Measurements from ENCODE around the gene UBE2F.
"Not testable (repeated sequence)": the region's sequence is repeated elsewhere in the genome, so short reads cannot be mapped to it uniquely, and the experiment has no call there.

The UBE2F gene

DNA sequence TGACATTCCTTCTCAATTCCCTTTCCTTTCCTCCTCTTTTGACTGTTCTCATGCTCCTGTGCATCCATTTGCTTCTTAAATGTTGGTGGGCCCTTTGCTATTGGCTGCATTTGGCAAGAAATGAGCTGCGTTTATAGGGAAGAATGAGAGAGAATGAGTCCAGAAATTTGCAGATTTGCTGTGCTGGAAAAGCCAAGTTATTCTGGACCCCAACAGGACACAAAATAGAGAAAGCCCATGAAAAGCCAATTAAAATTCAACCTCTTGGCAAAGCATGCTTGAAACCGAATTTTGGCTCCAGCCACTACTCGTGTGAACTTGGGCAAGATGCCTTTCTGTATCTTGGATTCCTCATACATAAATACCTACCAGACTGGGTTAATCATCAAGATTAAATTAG, 92.7 kb downstream of the UBE2F start:
- no peak overlapping the region for H3K27ac ChIP-seq (ENCODE audit: low read depth in 2 of 2, low read length in 2 of 2)
- peaks cover 6 to 11% of the 10 kb centered on the region in 2 donors for H3K4me1 ChIP-seq (ENCODE audit: control insufficient read depth in 2 of 2, insufficient read depth in 2 of 2, low read length in 2 of 2)
- H3K9me3 ChIP-seq (ENCODE audit: control insufficient read depth in 2 of 2, low read length in 2 of 2) = no peaks in the 10 kb centered on the region
- H3K9ac ChIP-seq (ENCODE audit: low read depth in 1 of 2, low read length in 2 of 2) = no peak overlapping the region
- no peaks in the 10 kb centered on the region for H3K27me3 ChIP-seq (ENCODE audit: control insufficient read depth in 2 of 2, insufficient read depth in 2 of 2, low read length in 2 of 2)
- H3K36me3 ChIP-seq (ENCODE audit: control insufficient read depth in 2 of 2, insufficient read depth in 2 of 2, low read length in 2 of 2) = no peaks in the 10 kb centered on the region
- H3K4me3 ChIP-seq (ENCODE audit: low read length in 2 of 2) = peak overlapping the region in 1 of 2 donors; percentile 88

- Histone ChIP-seq H3K9me3 (ENCODE audit: control insufficient read depth in 2 of 2, low read length in 2 of 2) (no peaks in the 10 kb centered on the region), H3K27ac (ENCODE audit: low read depth in 2 of 2, low read length in 2 of 2) (peak overlapping the region; percentile 82 to 91), H3K36me3 (ENCODE audit: control insufficient read depth in 2 of 2, insufficient read depth in 2 of 2, low read length in 2 of 2) (peaks cover 0 to 1% of the 10 kb centered on the region in 2 donors), H3K27me3 (ENCODE audit: control insufficient read depth in 2 of 2, insufficient read depth in 2 of 2, low read length in 2 of 2) (no peaks in the 10 kb centered on the region), H3K9ac (ENCODE audit: low read depth in 1 of 2, low read length in 2 of 2) (peak overlapping the region; percentile 66 to 84), H3K4me3 (ENCODE audit: low read length in 2 of 2) (peak overlapping the region; percentile 77 to 88), H3K4me1 (ENCODE audit: control insufficient read depth in 2 of 2, insufficient read depth in 2 of 2, low read length in 2 of 2) (peaks cover 6 to 11% of the 10 kb centered on the region in 2 donors)
Measured at GRCh38 chr2:238060096-238060541, 93.3 kb downstream of the UBE2F start.

- Histone ChIP-seq H3K9me3 (ENCODE audit: control insufficient read depth in 2 of 2, low read length in 2 of 2) (no peaks in the 10 kb centered on the region), H3K27me3 (ENCODE audit: control insufficient read depth in 2 of 2, insufficient read depth in 2 of 2, low read length in 2 of 2) (no peaks in the 10 kb centered on the region), H3K36me3 (ENCODE audit: control insufficient read depth in 2 of 2, insufficient read depth in 2 of 2, low read length in 2 of 2) (peaks cover 0 to 2% of the 10 kb centered on the region in 2 donors), H3K4me1 (ENCODE audit: control insufficient read depth in 2 of 2, insufficient read depth in 2 of 2, low read length in 2 of 2) (peaks cover 6 to 11% of the 10 kb centered on the region in 2 donors), H3K27ac (ENCODE audit: low read depth in 2 of 2, low read length in 2 of 2) (peak within 1 kb of the TSS; percentile 82 to 91), H3K4me3 (ENCODE audit: low read length in 2 of 2) (peak within 1 kb of the TSS; percentile 81 to 88), H3K9ac (ENCODE audit: low read depth in 1 of 2, low read length in 2 of 2) (peak within 1 kb of the TSS; percentile 70 to 84)
Measured at GRCh38 chr2:238060542-238061314, 93.9 kb downstream of the UBE2F start, which contains the start of gene SCLY. TSS of gene SCLY (plus strand) at chr2:238061001. CDS start at chr2:238061055, 54 bp downstream.

GRCh38 chr2:238061315-238062202, 94.7 kb downstream of the UBE2F start:
- Histone ChIP-seq H3K4me3 (ENCODE audit: low read length in 2 of 2) (peak overlapping the region; percentile 81 to 83), H3K9me3 (ENCODE audit: control insufficient read depth in 2 of 2, low read length in 2 of 2) (no peaks in the 10 kb centered on the region), H3K36me3 (ENCODE audit: control insufficient read depth in 2 of 2, insufficient read depth in 2 of 2, low read length in 2 of 2) (peaks cover 0 to 2% of the 10 kb centered on the region in 2 donors), H3K27me3 (ENCODE audit: control insufficient read depth in 2 of 2, insufficient read depth in 2 of 2, low read length in 2 of 2) (no peaks in the 10 kb centered on the region), H3K27ac (ENCODE audit: low read depth in 2 of 2, low read length in 2 of 2) (peak overlapping the region; percentile 61 to 67), H3K9ac (ENCODE audit: low read depth in 1 of 2, low read length in 2 of 2) (peak overlapping the region; percentile 70 to 71), H3K4me1 (ENCODE audit: control insufficient read depth in 2 of 2, insufficient read depth in 2 of 2, low read length in 2 of 2) (peaks cover 6 to 11% of the 10 kb centered on the region in 2 donors)

GRCh38 chr2:238063414-238064189, 96.8 kb downstream of the UBE2F start:
- peak overlapping the region in 1 of 2 donors; percentile 14 for H3K9ac ChIP-seq (ENCODE audit: low read depth in 1 of 2, low read length in 2 of 2)
- H3K27ac ChIP-seq (ENCODE audit: low read depth in 2 of 2, low read length in 2 of 2) = no peak overlapping the region
- H3K4me1 ChIP-seq (ENCODE audit: control insufficient read depth in 2 of 2, insufficient read depth in 2 of 2, low read length in 2 of 2) = peaks cover 6 to 11% of the 10 kb centered on the region in 2 donors
- no peaks in the 10 kb centered on the region for H3K9me3 ChIP-seq (ENCODE audit: control insufficient read depth in 2 of 2, low read length in 2 of 2)
- H3K4me3 ChIP-seq (ENCODE audit: low read length in 2 of 2) = no peak overlapping the region
- H3K36me3 ChIP-seq (ENCODE audit: control insufficient read depth in 2 of 2, insufficient read depth in 2 of 2, low read length in 2 of 2) = peaks cover 1 to 9% of the 10 kb centered on the region in 2 donors
- no peaks in the 10 kb centered on the region for H3K27me3 ChIP-seq (ENCODE audit: control insufficient read depth in 2 of 2, insufficient read depth in 2 of 2, low read length in 2 of 2)

DNA sequence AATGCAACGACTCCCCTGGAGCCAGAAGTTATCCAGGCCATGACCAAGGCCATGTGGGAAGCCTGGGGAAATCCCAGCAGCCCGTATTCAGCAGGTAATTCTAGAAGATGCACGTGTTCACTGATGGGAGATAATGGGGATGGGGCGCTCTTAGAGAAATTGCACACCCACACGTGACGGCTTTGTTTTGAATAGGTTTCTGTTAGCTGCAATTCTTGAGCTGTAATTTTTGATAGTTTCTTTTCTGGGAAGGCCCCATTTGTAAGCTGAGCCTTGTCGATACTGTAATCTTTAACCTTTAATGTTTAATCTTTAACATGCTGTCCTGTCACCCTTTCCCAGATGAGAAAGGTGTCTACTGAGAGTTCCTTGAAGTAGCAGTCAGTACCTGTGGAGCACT, 97.6 kb downstream of the UBE2F start:
- Histone ChIP-seq H3K27me3 (ENCODE audit: control insufficient read depth in 2 of 2, insufficient read depth in 2 of 2, low read length in 2 of 2) (no peaks in the 10 kb centered on the region), H3K36me3 (ENCODE audit: control insufficient read depth in 2 of 2, insufficient read depth in 2 of 2, low read length in 2 of 2) (peaks cover 6 to 13% of the 10 kb centered on the region in 2 donors), H3K27ac (ENCODE audit: low read depth in 2 of 2, low read length in 2 of 2) (no peak overlapping the region), H3K9ac (ENCODE audit: low read depth in 1 of 2, low read length in 2 of 2) (no peak overlapping the region), H3K4me1 (ENCODE audit: control insufficient read depth in 2 of 2, insufficient read depth in 2 of 2, low read length in 2 of 2) (peaks cover 7 to 11% of the 10 kb centered on the region in 2 donors), H3K4me3 (ENCODE audit: low read length in 2 of 2) (no peak overlapping the region), H3K9me3 (ENCODE audit: control insufficient read depth in 2 of 2, low read length in 2 of 2) (no peaks in the 10 kb centered on the region)

DNA sequence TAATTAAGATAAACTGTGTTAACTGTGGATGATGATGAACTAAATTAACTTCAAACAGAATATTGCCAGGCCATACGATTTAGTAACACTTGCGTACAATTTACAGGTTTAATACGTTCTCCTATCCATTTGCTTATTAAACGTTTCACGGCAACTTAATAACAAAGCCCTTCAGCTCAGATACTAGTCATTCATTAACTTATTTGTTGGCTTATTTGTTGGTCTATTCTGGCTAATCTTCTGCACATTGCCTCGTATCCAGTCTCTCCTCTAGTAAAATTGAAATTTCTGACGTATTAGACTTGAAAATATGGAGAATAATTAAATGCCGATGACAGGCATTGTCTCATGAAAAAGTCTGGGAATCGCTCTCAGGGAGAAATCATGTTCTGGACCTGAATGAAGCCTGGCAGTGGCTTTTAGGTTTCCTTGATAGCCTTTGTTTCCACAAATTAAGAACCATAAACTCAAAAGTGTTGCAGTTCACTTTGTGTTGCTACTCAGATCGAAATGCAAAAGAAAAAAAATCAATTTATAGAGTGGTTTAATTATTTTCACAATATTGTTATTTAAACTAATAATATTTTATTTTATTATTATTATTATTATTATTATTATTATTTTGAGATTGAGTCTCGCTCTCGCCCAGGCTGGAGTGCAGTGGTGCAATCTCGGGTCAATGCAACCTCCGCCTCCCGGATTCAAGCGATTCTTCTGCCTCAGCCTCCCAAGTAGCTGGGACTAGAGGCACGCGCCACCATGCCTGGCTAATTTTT, 98.4 kb downstream of the UBE2F start:
- H3K36me3 ChIP-seq (ENCODE audit: control insufficient read depth in 2 of 2, insufficient read depth in 2 of 2, low read length in 2 of 2) = peaks cover 11 to 20% of the 10 kb centered on the region in 2 donors
- H3K27me3 ChIP-seq (ENCODE audit: control insufficient read depth in 2 of 2, insufficient read depth in 2 of 2, low read length in 2 of 2) = no peaks in the 10 kb centered on the region
- no peak overlapping the region for H3K27ac ChIP-seq (ENCODE audit: low read depth in 2 of 2, low read length in 2 of 2)
- peaks cover 5 to 9% of the 10 kb centered on the region in 2 donors for H3K4me1 ChIP-seq (ENCODE audit: control insufficient read depth in 2 of 2, insufficient read depth in 2 of 2, low read length in 2 of 2)
- H3K9ac ChIP-seq (ENCODE audit: low read depth in 1 of 2, low read length in 2 of 2) = no peak overlapping the region
- H3K9me3 ChIP-seq (ENCODE audit: control insufficient read depth in 2 of 2, low read length in 2 of 2) = no peaks in the 10 kb centered on the region
- H3K4me3 ChIP-seq (ENCODE audit: low read length in 2 of 2) = no peak overlapping the region

GRCh38 chr2:238066218-238066617, 99.4 kb downstream of the UBE2F start:
- Histone ChIP-seq H3K27me3 (ENCODE audit: control insufficient read depth in 2 of 2, insufficient read depth in 2 of 2, low read length in 2 of 2) (no peaks in the 10 kb centered on the region), H3K4me1 (ENCODE audit: control insufficient read depth in 2 of 2, insufficient read depth in 2 of 2, low read length in 2 of 2) (peaks cover 5 to 9% of the 10 kb centered on the region in 2 donors), H3K9me3 (ENCODE audit: control insufficient read depth in 2 of 2, low read length in 2 of 2) (no peaks in the 10 kb centered on the region), H3K9ac (ENCODE audit: low read depth in 1 of 2, low read length in 2 of 2) (no peak overlapping the region), H3K27ac (ENCODE audit: low read depth in 2 of 2, low read length in 2 of 2) (no peak overlapping the region), H3K4me3 (ENCODE audit: low read length in 2 of 2) (no peak overlapping the region), H3K36me3 (ENCODE audit: control insufficient read depth in 2 of 2, insufficient read depth in 2 of 2, low read length in 2 of 2) (peaks cover 11 to 20% of the 10 kb centered on the region in 2 donors)

DNA sequence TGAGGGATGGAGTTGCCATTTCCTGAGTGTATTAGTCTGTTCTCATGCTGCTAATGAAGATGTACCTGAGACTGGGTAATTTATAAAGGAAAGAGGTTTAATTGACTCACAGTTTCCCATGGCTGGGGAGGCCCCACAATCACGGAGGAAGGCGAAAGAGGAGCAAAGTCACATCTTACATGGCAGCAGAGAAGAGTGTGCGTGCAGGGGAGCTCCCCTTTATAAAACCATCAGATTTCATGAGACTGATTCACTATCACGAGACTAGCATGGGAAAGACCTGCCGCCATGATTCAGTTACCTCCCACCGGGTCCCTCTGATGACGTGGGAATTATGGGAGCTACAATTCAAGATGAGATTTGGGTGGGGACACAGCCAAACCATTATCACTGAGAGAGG, 99.9 kb downstream of the UBE2F start:
- H3K4me1 ChIP-seq (ENCODE audit: control insufficient read depth in 2 of 2, insufficient read depth in 2 of 2, low read length in 2 of 2); H3K4me3 ChIP-seq (ENCODE audit: low read length in 2 of 2); H3K9ac ChIP-seq (ENCODE audit: low read depth in 1 of 2, low read length in 2 of 2); H3K27ac ChIP-seq (ENCODE audit: low read depth in 2 of 2, low read length in 2 of 2); H3K27me3 ChIP-seq (ENCODE audit: control insufficient read depth in 2 of 2, insufficient read depth in 2 of 2, low read length in 2 of 2); H3K9me3 ChIP-seq (ENCODE audit: control insufficient read depth in 2 of 2, low read length in 2 of 2): not testable (repeated sequence)
- H3K36me3 ChIP-seq (ENCODE audit: control insufficient read depth in 2 of 2, insufficient read depth in 2 of 2, low read length in 2 of 2) = peaks cover 11 to 20% of the 10 kb centered on the region in 2 donors
